SK-N-MC (cell line): Measurements from ENCODE around the gene MPV17.

Experiments used
- EZH2 ChIP-seq: fragments of 200-600 bp; sonication (generic); IDR thresholded peaks from one replicate; pipeline ENCODE4 v1.6.1; 2017; ENCODE audit warnings: antibody characterized with exemption
- POLR2AphosphoS5 ChIP-seq: IDR thresholded peaks from 2 replicates; pipeline ENCODE4 v1.6.1; 2012; ENCODE audit warnings: mild to moderate bottlenecking, low read depth, low read length, borderline replicate concordance

DNA sequence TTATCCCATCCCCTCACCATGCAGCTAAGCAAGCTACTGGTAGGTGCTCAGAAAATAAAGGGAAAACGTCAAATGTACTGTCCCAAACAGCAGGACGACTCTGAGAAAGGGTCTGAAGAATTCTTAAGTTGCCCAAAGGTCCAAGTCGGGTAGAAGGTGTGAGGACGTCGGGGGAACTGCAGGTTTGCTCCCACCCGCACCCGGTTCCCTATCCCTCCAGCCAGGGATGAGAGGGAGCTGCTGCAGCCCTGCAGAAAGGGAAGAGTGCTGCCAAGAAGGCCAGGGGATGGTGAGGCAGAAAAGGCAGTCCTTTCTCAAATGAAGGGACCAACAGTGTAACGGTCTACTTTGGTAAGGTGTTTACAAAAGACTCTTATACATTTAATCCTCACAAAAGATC lies 7.8 kb downstream of the MPV17 start:
- TF ChIP-seq POLR2AphosphoS5 (no peak), EZH2 (no peak)
